ENCODE data around the gene SCNN1B.
"Not testable (repeated sequence)": the region's sequence is repeated elsewhere in the genome, so short reads cannot be mapped to it uniquely, and the experiment has no call there.

SCNN1B gene

DNA sequence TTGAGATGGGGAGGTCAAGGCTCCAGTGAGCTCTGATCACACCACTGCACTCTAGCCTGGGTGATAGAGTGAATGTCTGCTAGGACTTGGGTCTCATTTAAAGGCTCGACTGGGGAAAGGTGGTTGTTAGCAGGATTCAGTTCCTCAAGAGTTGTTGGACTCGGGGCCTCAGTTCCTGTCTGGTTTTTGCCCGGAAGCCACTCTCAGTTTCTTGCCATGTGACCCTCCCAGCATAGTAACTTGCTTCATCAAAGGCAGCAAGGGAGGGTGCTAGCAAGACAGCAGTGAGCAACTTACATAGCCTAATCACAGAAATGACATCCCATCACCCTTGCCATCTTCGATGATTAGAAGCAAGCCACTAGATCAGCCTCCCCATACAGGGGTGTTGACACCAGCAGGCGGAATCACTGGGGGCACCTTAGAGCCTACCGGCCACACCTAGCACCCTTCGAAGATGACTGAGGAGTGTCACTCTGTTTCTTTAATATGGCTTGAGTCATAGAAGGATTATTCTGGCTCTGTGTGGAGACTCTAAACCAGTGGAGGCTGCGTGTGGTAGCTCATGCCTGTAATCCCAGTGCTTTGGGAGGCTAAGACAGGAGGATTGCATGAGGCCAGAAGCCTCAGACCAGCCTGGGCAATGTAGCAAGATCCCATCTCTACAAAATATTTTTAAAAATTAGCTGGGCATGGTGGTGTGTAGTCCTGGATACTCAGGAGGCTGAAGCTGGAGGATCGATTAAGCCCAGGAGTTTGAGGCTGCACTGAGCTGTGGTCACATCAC is 13.2 kb upstream of the SCNN1B start:
- no peak for DNase-seq (ENCODE audit: low spot score)

DNA sequence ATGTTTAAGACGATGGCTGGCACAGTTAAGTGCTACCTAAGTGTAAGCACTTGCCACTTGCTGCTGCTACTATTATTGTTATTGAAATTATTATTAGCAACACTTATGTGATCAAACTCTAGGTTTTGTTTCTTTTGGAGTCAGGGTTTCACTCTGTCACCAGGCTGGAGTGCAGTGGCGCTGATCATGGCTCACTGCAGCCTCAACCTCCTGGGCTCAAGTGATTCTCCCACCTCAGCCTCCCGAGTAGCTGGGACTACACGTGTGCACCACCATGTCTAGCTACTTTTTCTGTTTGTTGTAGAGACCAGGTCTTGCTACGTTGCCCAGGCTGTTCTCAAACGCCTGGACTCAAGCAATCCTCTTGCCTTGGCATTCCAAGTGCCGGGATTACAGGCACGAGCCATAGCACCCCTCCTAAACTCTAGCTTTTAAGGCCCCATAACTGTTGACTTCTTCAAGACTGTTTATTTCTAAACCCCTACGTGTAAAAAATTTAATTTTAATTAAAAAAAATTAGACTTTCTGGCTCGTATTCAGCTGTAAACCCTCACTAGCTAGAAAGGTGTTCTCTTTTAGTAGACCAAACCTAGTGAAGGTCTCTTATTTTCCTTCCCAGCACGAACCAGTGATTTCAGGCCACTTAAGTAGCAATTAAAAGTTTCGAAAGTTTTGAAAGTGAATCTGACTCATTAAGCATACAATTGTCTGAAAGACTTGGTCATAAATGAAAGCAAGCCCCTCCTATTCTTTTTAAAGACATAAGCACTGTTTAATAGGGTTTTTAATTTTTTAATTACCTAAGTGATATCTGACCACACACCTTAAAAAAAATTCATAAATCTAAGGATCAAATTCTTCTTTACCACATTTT is 11.7 kb upstream of the SCNN1B start:
- DNase-seq (ENCODE audit: low spot score), result no peak

DNA sequence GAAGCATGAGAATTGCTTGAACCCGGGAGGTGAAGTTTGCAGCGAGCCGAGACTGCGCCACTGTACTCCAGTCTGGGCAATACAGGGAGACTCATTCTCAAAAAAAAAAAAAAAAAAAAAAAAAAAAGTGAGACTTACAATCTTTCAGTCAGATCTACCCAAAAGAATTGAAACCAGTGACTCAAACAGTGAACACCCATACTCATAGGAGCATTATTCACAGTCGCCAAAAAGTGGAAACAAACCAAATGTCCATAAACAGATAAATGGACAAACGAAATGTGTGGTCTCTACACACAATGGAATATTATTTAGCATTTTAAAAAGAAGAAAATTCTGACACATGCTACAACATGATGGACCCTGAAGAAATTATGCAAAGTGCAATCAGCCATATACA is 9.1 kb upstream of the SCNN1B start:
- DNase-seq (ENCODE audit: low spot score), result no peak

DNA sequence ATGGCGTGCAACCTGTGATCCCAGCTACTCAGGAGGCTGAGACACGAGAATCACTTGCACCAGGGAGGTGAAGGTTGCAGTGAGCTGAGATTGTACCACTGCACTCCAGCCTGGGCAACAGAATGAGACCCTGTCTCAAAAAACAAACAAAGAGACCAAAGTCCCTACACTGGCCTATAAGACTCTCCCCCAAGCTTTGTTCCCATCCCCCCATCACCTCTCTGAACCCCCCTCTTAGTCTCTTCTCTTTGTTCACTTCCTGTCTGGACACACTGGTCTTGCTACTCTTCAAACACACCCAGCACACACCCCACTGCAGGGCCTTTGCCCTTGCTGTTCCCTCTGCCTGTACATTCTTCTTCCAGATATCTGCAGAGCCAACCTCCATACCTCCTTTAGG is 7.8 kb upstream of the SCNN1B start:
- no peak for DNase-seq (ENCODE audit: low spot score)

DNA sequence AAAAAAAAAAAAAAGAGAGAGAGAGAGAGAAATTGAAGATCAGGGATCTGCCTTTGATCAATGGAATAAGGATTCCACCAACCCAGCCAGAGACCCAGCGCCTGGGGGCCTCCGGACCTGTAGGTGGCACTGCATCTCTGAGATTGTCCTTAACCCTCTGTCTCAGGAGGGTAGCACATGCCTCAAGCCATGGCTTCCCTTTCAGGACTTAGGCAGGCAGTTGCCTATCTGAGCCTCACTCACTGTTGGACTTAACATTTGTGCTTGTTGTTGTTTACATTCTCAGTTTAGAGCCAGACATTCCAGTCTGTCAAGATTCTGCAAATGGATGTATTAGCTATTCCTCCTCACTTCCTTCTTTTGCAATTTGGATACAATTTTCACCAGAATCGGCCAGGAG is 5.1 kb upstream of the SCNN1B start:
- DNase-seq (ENCODE audit: low spot score), result peak; percentile 76

DNA sequence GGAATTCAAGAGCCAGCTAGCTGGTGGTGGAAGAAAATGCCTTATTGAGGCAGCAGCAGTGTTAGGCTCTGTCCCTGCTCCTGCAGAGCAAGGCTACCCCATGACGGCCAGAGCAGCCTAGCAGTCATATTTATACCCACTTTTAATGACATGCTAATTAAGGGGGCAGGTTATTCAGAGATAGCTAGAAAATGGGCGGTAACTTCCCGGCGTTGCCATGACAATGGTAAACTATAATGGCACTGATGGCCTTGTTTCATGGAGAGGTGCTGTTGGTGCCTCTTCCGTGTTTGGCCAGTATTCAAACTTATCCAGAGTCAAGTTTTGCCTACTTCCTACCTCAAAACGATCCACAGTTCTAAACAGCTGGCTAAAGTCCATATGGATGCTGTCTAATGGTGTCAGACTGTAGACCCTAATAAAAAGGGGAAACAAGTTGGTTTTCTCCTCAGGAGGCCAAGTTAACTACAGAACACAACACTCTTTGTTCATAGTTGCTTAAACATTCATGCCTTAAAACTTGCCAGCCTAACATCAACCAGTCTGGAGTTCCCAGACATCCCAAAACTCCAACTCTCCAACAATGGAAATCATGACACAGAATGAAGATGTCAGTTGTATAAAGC is 3.7 kb upstream of the SCNN1B start:
- no peak for DNase-seq (ENCODE audit: low spot score)

DNA sequence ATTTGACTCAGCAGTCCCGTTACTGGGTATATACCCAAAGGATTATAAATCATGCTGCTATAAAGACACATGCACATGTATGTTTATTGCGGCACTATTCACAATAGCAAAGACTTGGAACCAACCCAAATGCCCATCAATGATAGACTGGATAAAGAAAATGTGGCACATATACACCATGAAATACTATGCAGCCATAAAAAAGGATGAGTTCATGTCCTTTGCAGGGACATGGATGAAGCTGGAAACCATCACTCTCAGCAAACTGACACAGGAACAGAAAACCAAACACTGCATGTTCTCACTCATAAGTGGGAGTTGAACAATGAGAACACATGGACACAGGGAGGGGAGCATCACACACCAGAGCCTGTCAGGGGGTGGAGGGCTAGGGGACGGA is 2.3 kb upstream of the SCNN1B start:
- not testable (repeated sequence) for DNase-seq (ENCODE audit: low spot score)

DNA sequence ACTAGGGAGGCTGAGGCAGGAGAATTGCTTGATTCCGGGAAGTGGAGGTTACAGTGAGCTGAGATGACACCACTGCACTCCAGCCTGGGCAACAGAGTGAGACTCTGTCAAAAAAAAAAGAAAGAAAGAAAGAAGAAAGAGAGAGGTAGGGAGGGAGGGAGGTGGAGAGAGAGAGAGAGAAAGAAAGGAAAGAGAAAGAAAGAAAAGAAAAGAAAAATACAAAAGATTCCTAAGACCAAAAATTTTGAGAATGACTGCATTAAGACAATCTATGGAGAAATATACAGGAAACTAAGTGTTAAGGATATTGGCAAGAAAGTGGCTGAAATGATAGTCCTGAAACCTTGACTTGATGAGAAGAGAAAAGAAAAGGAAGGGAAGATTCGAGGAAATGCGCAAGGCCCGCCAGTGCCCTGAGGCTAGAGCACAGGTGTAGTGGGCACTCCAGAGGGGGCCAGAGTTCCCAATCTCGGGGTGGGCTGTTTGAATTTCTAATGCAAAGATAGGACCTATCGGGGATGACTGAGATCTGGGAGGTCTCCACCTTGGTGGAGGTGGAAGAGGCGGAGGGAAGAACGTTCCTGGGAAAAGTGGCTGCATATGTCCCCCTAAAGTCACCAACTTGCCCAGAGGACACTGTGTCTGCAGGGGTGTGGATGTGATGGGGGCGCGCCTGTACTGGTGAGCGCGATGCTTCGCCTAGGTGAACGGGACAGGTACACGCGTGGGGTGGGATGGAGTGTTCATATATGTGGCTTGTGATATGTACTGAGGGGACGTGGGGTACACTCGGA is 654 bp upstream of the SCNN1B start:
- DNase-seq (ENCODE audit: low spot score), result no peak

DNA sequence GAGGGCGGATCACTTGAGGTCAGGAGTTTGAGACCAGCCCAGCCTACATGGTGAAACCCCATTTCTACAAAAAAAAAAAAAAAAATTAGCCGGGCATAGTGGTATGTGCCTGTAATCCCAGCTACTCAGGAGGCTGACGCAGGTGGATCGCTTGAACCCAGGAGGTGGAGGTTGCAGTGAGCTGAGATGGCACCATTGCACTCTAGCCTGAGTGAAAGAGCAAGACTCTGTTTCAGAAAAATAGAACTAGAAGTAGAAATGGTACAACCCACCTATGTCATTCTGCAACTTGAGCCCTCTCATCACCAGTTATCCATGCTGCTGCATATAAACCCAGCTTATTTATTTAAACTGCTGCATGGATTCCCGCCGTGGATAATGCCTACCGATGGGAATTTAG is 1.6 kb downstream of the SCNN1B start:
- no peak for DNase-seq (ENCODE audit: low spot score)

DNA sequence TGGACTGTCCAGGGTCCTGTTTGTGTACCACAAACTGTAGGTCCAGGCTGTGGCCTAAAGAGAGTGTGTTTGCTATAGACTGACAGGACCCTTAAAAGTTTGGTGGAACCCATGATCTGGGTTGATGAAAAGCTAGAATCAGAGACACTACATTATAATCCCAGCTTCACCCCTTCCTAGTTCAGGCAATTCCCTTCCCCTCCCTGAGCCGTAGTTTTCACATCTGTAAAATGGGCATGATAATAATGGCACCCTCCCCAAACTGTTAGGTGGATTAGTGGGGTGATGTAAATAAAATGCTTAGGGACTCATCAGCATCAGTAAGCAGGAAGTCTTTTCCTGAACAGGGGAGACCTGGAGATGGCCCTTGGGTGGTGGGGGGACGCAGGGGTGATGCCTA is 2.5 kb downstream of the SCNN1B start:
- DNase-seq (ENCODE audit: low spot score), result no peak

DNA sequence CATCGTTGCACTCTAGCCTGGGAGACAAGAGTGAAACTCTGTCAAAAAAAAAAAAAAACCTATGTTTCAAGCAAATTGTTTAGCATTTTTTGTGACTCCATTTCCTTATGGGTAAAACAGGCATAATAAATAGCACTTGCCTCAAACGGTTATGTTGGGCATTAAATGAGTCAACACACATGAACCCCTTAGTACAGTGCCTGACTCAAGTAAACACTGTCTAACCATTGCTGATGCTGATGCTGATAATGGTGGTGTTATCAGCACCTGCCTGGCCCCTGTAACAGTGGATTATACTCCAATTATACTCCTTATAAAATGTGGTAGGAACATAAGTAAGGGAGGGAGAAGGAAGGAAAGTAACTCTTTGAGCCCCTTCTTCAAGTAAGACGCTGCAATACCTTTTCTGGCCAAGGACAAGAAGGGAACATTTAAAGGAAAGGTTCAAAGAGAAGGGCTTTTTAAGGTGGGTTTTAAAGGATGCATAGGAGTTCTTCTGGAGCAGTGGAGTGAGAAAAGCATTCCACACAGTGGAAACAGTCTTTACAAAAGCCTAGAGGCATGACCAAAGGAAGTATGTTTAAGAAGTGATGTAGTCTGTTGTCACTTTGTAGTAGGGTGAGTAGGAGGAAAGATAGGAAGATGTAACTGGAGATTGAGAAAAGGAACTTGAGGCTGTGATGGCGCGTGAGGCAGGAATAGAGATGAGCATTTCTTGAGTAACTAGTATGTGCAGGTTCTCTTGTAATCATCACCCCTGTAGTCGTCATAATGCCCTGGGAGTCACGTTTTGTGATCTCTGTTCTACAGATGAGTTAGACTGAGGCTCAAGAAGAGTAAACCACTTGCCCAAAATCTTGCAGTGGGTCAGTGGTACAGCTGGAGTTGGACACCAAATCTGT is 4.3 kb downstream of the SCNN1B start:
- DNase-seq (ENCODE audit: low spot score), result no peak

DNA sequence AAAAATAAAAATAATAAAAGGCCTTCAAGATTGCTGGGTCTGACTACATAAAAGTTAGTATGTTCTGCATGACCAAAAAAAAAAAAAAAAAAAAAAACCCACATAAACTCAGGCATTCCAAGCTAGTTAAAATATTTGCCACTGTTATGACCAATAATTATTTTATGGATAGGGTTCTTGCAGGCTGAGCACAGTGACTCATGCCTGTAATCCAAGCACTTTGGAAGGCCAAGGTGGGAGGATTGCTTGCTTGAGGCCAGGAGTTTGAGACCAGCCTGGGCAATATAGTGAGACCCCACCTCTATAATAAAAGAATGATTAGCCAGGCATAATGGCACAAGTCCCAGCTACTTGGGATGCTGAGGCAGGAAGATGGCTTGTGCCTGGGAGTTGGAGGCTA is 8.1 kb downstream of the SCNN1B start:
- DNase-seq (ENCODE audit: low spot score), result no peak

DNA sequence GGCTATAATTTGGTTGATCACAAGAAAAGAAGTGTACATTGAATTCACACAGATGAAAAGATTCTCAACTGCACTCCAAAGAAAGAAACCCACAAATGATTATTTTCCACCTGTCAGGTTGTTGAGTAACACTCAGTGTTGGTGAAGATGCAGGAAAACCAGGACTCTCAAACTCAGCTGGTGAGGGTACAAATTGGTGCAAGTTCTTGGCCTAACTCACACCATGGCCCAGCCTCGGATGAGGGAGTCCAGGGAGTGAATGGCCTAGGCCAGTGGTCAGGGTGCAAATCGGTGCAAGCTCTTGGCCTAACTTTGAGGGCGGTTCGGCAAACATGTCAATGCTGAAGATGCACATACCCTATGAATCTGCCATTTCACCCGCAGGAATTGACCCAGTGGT is 8.6 kb downstream of the SCNN1B start:
- no peak for DNase-seq (ENCODE audit: low spot score)

DNA sequence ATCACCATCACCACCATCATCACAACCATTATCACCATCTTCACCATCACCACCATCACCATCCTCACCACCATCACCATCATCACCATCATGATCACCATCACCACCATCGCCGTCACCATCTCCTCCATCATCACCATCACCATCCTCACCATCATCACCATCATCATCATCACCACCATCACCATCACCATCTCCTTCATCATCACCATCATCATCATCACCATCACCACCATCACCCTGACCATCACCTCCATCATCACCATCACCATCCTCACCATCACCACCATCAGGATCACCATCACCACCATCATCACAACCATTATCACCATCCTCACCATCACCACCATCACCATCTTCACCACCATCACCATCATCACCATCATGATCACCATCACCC is 14.1 kb downstream of the SCNN1B start:
- DNase-seq (ENCODE audit: low spot score), result no peak

DNA sequence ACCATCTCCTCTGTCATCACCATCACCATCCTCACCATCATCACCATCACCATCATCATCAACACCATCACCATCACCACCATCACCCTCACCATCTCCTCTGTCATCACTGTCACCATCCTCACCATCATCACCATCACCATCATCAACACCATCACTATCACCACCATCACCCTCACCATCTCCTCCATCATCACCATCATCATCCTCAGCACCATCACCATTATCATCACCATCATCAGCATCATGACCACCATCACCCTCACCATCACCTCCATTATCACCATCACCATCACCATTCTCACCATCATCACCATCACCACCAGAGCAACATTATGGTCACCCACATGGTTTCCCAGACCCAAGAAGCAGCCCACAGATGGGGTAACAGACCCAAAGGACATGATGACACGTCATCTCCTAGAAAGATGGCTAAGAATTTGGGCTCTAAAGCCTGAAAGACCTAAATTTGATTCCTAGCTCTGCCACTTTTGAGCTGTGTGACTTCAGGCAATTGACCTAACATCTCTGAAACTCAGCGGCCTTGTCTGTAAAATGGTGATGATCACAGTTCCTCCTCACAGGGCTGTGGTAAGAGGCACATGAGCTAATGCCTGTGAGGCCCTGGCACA is 14.6 kb downstream of the SCNN1B start:
- no peak for DNase-seq (ENCODE audit: low spot score)

DNA sequence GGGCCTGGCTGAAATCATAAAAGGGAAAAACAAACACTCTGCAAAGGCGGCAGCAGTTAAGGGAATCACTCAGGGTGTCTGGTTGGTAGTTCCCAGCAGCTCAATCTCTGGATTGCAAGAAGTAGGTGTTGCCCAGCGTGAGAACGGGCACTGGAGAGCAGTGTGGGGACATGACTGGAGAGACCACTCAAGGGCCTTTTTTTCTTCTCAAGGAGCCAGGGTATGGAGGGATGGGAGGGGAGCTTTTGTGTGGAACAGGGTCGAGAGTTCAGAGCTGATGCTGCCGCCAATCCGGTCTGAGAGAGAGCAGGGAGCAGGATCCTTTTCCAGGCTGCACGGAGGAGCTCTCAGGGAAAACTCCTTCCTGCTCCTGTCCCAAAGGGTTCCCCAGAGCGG is 15.2 kb downstream of the SCNN1B start:
- no peak for DNase-seq (ENCODE audit: low spot score)

DNA sequence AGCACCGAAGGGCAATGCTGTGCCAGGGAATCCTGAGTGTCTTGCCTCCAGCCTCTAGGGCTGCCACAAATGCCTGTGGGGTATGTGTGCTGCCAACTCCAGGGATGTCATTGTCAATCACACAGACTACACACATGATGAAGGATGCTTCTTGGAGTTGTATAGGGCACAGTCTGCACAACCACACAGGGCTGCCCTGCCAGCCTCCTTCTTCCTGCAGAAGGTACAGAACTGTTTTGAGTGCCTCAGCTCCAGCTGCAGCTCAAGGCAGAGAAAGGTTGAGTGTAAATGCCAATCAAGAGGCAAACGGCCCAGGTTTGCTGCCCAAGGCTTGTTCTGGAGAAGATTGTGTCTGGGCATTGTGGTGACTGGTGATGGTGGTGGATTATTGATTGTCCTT is 15.6 kb downstream of the SCNN1B start:
- DNase-seq (ENCODE audit: low spot score), result no peak

DNA sequence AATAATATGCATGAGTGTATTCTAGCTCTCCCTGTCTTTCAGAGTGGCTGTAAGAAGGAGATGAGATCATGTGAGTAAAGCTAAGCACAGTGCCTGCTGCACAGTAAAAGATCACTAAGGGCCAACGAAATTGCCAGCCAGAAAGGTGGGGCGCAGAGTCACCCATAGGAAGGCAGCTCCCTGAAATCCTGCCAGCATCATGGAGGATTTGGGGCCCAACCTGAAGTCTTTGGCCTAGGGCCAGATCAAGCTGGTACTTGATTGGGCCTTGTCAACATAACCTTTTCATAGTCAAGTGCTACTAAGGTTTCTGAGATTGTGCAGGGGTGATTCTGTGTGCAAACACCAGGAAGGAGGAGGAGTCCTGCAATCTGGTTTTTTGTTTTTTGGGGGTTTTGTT is 16.5 kb downstream of the SCNN1B start:
- DNase-seq (ENCODE audit: low spot score), result no peak

DNA sequence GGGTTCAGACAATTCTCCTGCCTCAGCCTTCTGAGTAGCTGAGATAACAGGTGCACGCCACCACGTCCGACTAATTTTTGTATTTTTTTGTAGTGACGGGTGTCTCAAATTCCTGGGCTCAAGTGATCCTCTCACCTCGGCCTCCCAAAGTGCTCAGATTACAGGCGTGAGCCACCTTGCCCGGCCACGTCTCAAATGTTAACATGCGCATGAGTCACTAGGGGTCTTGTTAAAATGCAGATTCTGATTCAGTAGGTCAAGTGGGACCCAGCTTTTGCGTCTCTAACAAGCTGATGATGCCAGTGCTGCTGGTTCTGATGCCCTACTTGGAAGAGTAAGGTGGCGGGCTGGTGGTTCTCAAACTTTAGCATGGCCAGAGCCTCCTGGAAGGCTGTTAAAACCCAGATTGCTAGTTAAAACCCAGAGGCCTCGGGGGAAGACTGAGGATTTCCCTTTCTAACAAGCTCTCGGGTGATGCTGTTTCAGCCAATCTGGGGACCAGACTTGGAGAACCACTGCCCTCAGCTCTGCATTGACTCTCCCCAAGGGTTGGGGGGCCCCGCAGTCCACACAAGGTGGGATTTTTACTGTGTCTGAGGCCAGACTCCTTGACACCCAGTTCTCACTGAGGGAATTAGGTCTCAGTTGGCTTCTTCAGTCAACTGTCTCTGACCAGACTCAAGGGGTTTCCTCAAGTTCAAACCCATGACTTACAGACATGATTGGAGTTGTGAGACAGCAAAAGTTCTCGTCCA is 17.9 kb downstream of the SCNN1B start:
- DNase-seq (ENCODE audit: low spot score), result no peak

DNA sequence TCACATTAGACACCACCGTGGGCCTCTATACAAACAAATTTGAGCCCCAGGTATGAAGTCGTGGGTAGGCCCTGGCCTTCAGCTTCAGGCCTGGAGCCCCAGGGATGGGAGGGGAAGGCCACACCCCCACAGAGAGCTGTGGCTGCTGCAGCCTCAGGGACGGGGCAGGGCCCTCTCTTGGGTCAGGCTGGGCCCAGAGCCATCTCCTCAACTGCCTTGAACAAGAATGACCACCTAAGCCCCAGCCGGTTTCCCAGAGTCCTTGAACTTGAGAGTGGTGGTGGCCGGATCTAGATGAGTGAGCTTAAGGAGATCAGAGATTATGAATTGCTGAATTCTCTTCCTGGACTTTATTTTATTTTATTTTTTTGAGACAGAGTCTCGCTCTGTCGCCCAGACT is 18.6 kb downstream of the SCNN1B start:
- no peak for DNase-seq (ENCODE audit: low spot score)

Data from iPS-NIHi11 (cell line).